HEK293T (cell line): ENCODE data around the gene PHLDA3.
"Not testable (repeated sequence)": the region's sequence is repeated elsewhere in the genome, so short reads cannot be mapped to it uniquely, and the experiment has no call there.

ENCODE experiments used
- CTCF ChIA-PET: fragments of 350-600 bp; formaldehyde crosslinking; extraction: SDS; loops from one replicate; lab custom pipeline; 2021; ENCODE audit warnings: antibody characterized with exemption, inconsistent platforms; lab: Yijun Ruan, JAX
- POLR2A ChIA-PET: fragments of 350-600 bp; formaldehyde crosslinking; extraction: SDS; loops from one replicate; lab custom pipeline; 2020; ENCODE audit warnings: antibody characterized with exemption, inconsistent platforms; lab: Yijun Ruan, JAX
- DNase-seq: peaks from one replicate; pipeline ENCODE4 v3.0.0; 2012; ENCODE audit warnings: mixed read lengths; ENCODE audit errors: extremely low spot score
- ARNT ChIP-seq: fragments of 450-650 bp; IDR thresholded peaks from 2 replicates; pipeline ENCODE4 v1.6.1; 2017; ENCODE audit warnings: mild to moderate bottlenecking
- BHLHE40 ChIP-seq: fragments of 450-650 bp; IDR thresholded peaks from 2 replicates; pipeline ENCODE4 v1.6.1; 2016; ENCODE audit warnings: mild to moderate bottlenecking, moderate library complexity, borderline replicate concordance
- CTBP1 ChIP-seq: fragments of 450-650 bp; IDR thresholded peaks from 2 replicates; pipeline ENCODE4 v1.6.1; 2016; ENCODE audit warnings: borderline replicate concordance
- ELF4 ChIP-seq: fragments of 450-650 bp; IDR thresholded peaks from 2 replicates; pipeline ENCODE4 v1.6.1; 2017; ENCODE audit warnings: antibody characterized with exemption
- FOXA1 ChIP-seq: fragments of 450-650 bp; IDR thresholded peaks from 2 replicates; pipeline ENCODE4 v1.6.1; 2016; ENCODE audit warnings: mild to moderate bottlenecking
- FOXK2 ChIP-seq: fragments of 450-650 bp; IDR thresholded peaks from 2 replicates; pipeline ENCODE4 v1.6.1; 2016; ENCODE audit warnings: mild to moderate bottlenecking
- FOXM1 ChIP-seq: fragments of 450-650 bp; IDR thresholded peaks from 2 replicates; pipeline ENCODE4 v1.6.1; 2017; ENCODE audit warnings: mild to moderate bottlenecking, borderline replicate concordance
- HDGF ChIP-seq: fragments of 450-650 bp; IDR thresholded peaks from 2 replicates; pipeline ENCODE4 v1.6.1; 2017; ENCODE audit warnings: antibody characterized with exemption, borderline replicate concordance
- L3MBTL2 ChIP-seq: fragments of 450-650 bp; conservative IDR thresholded peaks from 2 replicates; pipeline ENCODE4 v1.6.1; 2016; ENCODE audit warnings: mild to moderate bottlenecking
- LEF1 ChIP-seq: fragments of 450-650 bp; IDR thresholded peaks from 2 replicates; pipeline ENCODE4 v1.6.1; 2017; ENCODE audit warnings: mild to moderate bottlenecking, borderline replicate concordance
- NFRKB ChIP-seq: fragments of 450-650 bp; IDR thresholded peaks from 2 replicates; pipeline ENCODE4 v1.6.1; 2016; ENCODE audit warnings: mild to moderate bottlenecking, moderate library complexity
- SP1 ChIP-seq: fragments of 450-650 bp; IDR thresholded peaks from 2 replicates; pipeline ENCODE4 v1.6.1; 2017
- SUZ12 ChIP-seq: fragments of 450-650 bp; IDR thresholded peaks from 2 replicates; pipeline ENCODE4 v1.6.1; 2016; ENCODE audit warnings: mild to moderate bottlenecking
- TARDBP ChIP-seq: fragments of 450-650 bp; IDR thresholded peaks from 2 replicates; pipeline ENCODE4 v1.6.1; 2016
- ZNF384 ChIP-seq: fragments of 450-650 bp; IDR thresholded peaks from 2 replicates; pipeline ENCODE4 v1.6.1; 2016
- TF ChIP-seq, protein P1 (sequence below): fragments of 450-650 bp; IDR thresholded peaks from 2 replicates; pipeline ENCODE4 v1.6.1; 2016

The PHLDA3 gene

DNA sequence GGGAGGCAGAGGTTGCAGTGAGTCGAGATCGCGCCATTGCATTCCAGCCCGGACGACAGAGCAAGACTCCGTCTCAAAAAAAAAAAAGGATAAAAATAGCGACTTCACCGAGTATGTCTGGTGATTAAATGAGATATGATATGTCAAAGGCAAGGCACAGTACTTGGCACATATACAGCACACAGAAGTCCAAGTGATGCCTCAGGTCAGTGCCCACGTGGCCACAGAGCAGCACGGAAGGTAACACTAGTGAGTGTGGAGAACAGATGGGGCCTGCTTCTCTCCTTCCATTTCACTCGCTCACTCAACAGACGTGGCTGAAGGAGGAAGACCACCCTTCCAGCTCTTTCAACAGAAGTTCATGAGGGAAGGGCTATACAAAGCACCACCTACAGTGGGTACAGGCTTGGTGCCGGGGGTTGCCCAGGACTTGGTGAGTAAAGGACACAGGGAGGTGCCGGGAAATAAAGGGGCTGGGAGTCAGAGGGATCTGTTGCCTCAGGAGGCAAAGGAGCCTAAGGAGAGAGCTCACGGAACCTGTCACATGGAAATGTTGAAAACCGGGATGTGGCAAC is 29.0 kb upstream of the PHLDA3 start:
- TF ChIP-seq BHLHE40 (no peak), SUZ12 (no peak), FOXM1 (no peak), FOXA1 (no peak), NFRKB (no peak), ELF4 (no peak), HDGF (no peak), L3MBTL2 (no peak), FOXK2 (no peak), ARNT (no peak), CTBP1 (no peak), ZNF384 (no peak)
- TF ChIP-seq, protein P1, sequence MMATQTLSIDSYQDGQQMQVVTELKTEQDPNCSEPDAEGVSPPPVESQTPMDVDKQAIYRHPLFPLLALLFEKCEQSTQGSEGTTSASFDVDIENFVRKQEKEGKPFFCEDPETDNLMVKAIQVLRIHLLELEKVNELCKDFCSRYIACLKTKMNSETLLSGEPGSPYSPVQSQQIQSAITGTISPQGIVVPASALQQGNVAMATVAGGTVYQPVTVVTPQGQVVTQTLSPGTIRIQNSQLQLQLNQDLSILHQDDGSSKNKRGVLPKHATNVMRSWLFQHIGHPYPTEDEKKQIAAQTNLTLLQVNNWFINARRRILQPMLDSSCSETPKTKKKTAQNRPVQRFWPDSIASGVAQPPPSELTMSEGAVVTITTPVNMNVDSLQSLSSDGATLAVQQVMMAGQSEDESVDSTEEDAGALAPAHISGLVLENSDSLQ: no peak
- no peak for DNase-seq
- POLR2A ChIA-PET: no interaction called here
- CTCF ChIA-PET: interaction anchor here (0.8 kb wide), 1 partner anchor 15 kb away, joined by 6 read pairs; no protein-coding TSS in a partner anchor

DNA sequence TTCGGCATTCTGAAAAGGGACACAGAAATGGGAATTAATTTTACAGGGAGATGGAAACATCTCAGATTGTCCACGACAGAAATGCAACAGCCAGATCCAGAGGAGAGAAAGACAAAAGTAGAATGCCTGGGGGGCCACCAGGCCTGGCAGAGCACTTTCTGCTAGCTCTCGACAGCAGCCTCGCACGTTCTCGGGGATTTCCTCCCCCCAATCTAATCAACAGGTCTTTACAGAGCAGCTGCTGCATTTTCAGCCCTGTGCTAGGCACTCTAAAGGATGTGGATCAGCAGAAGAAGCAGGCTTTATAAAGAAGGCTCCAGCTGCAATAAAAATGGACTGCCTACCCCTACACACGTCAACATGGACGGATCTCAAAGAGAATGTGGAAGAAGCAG is 27.3 kb upstream of the PHLDA3 start:
- ChIA-PET CTCF (interaction anchor here (1.4 kb wide), 2 partner anchors 14 to 16 kb away, joined by 6 read pairs; no protein-coding TSS in a partner anchor), POLR2A (no interaction called here)
- TF ChIP-seq SUZ12 (no peak), BHLHE40 (no peak), TARDBP (no peak), FOXK2 (no peak)
- DNase-seq: no peak

DNA sequence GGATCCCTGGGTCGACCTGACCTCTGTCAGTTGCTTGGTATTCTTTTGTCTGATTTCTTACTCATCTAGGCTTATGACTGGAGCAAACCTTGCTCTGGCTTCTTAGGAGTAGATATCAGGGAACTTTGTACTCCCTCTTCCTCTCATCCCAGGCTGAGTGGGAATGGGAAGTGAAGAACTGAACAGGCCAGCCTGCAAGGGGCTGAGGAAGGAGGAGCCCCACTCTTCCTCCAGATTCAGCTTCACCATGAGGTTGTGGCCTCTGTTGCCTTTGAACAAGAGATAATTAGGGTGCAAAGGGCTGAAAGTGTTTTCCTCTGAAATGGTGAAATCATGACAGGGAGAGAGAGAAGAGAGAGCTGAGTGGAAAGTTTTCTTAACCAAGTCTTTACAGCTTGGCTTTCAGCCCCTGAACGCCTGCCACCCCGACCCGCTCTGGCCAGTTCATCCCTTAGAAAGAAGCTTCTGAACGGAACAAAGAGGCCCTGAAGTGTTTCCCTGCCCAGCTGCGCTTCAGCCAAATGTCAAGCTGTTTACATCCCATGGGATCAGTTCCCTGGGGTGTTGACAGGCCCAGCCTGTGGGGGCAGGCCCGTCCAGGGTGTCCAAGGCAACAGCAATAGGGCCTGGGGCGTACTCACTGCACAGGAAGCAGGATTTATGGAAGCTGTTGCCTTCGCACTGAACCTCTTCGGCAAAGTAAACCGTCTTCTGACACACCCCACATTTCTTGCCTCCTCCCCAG is 26.7 kb upstream of the PHLDA3 start:
- ChIA-PET CTCF (interaction anchor here (1.4 kb wide), 2 partner anchors 14 to 17 kb away, joined by 6 read pairs; no protein-coding TSS in a partner anchor), POLR2A (no interaction called here)
- no peak for DNase-seq
- TF ChIP-seq ELF4 (no peak), L3MBTL2 (no peak), TARDBP (no peak), BHLHE40 (no peak), NFRKB (no peak), CTBP1 (no peak), HDGF (no peak), SP1 (no peak)
- TF ChIP-seq, protein P1: no peak

DNA sequence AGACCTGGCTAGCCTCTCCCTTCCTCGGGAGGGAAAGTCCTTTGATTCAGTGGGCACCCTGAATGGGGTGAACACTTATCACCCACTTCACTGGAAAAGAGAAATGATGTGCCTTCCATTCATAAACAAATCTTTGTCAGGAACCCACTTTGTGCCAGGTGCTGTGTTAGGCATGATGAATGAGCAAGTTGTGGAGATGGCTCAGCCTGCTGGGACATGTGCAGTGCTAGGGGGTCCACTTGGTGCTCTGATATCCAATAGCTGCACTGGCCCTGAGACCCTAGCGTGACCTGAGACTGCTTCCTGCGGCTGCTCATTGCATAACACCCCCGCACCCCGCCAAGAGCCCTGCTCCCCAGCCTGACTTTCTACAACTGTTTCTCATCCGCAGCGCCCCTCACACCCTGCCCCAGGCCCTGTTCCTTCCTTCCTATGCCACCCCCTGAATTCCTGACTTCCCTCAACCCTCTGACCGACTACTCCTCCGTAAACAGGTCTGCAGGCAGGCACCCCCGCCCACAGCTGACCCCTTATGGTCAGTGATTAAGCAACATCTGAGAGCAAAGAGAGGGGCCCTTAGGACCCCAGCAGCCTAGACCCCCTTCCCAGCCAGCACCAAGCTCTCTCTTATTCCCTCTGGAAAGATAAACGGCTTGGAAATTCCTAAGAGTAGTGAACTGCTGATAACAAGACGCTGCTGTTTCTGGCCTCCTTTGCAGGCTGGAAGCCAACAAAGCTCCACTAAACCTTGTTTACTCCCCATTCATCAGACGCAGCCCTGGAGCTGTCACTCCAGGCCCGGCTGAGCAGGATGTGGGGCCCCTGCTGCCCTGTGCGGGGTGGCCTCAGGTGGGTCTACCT is 25.0 kb upstream of the PHLDA3 start:
- ChIA-PET CTCF (interaction anchor here (1.0 to 1.1 kb wide), 2 partner anchors 12 to 18 kb away, joined by 3 to 4 read pairs; no protein-coding TSS in a partner anchor), POLR2A (interaction anchor here (1.5 kb wide), 1 partner anchor 9 kb away, joined by 3 read pairs; no protein-coding TSS in a partner anchor)
- no peak for TF ChIP-seq SP1
- DNase-seq: no peak

DNA sequence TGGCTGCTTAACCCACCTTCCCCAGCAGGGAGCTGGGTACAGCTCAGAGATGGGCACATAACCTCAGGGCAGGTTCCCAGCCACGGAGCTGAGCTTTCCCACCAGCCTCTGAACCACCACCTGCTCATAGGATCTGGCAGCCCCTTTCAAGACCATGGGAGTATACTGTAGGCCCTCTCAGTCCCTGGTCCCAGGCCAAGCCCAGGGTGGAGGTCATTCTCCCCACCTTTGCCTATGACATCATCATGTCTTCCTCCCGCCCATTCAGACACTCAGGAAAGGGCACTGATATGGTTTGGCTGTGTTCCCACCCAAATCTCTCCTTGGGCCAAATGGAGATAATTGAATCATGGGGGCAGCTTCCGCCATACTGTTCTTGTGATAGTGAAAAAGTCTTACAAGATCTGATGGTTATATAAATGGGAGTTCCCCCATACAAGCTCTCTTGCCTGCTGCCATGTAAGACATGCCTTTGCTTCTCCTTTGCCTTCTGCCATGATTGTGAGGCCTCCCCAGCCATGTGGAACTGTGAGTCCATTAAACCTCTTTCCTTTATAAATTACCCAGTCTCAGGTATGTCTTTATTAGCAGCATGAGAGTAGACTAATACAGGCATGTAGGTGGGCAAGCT is 24.2 kb upstream of the PHLDA3 start:
- POLR2A ChIA-PET: interaction anchor here (1.5 kb wide), 1 partner anchor 10 kb away, joined by 3 read pairs; no protein-coding TSS in a partner anchor
- DNase-seq: not testable (repeated sequence)
- CTCF ChIA-PET: interaction anchor here (1.1 kb wide), 1 partner anchor 18 kb away, joined by 3 read pairs; no protein-coding TSS in a partner anchor

- no peak for DNase-seq
Measured at GRCh38 chr1:201491896-201492511, 23.0 kb upstream of the PHLDA3 start.

More at GRCh38 chr1:201491896-201492511, 23.0 kb upstream of the PHLDA3 start:
- CTCF ChIA-PET: interaction anchor here (0.9 to 2.5 kb wide), 3 partner anchors 21 to 57 kb away, joined by 3 to 18 read pairs (median 4); no protein-coding TSS in a partner anchor
- TF ChIP-seq LEF1 (no peak), FOXK2 (no peak), TARDBP (no peak), FOXM1 (no peak), SP1 (no peak), ELF4 (no peak), BHLHE40 (no peak), FOXA1 (no peak), L3MBTL2 (no peak), HDGF (no peak), CTBP1 (no peak), SUZ12 (no peak), ARNT (no peak), ZNF384 (no peak), NFRKB (no peak)
- TF ChIP-seq, protein P1: no peak
- POLR2A ChIA-PET: interaction anchor here (1.0 kb wide), 1 partner anchor 23 kb away, joined by 3 read pairs; the partner anchor contains the start of gene PHLDA3
